Hematopoietic multipotent progenitor cell treated with erythropoietin and hydrocortisone succinate and interleukin-3 and kit ligand, for 4 days (in vitro differentiated cells): Measurements from ENCODE around the gene BMP4.

Experiments used
- DNase-seq: peaks from one replicate; pipeline ENCODE4 v3.0.0-alpha.2; 2015

BMP4 gene

DNA sequence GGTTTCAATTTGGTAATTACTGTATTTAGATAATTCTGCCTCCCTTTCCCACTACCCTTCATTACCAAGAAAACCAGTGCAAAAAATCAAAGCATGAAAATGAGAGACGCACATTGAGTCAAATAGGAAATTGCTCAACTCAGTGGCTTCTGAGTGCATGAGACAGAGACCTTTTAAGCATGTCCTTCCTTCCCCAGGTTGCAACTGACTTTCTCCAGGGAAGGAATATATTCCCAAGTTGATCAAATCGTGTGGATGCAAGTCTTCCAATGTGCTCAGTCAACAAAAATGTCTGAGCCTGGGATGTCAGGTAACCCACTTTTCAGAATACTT is 12.9 kb downstream of the BMP4 start:
- no peak for DNase-seq

DNA sequence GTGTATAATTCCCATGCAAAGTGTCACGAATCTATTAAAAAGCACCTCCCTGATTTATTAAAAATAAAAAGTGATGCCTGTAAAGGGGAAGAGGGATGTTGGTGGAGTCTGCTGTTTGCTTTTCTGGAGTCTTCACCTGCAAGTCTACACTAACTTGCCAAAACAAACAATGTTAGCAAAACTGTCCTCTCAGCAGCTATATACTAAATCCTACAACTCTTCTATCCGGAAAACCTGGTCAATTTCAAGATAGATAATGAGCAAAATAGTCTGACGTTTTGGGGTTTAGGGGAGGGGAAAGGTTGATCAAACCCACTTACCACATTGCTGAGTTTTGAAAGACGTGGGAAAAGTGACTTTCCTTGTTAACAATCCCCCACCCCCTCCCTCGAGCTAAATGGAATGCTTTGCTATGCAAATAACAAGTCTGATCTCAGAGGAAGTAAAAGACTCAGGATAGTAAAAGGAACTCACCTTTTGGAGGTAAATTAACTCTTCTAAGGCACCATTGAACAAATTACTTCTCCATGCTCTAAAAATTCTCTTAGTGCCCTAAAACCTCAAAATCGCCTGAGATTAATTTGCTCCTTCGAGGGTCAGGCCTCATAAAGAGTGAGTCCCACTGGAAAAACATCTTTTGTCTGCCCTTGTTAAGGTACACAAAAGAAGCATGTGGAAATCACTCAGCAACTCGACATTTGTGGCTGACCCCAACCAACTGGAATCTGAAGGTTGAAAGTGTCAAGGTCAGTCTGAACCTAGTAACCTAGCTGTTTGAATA is 13.5 kb downstream of the BMP4 start:
- no peak for DNase-seq

DNA sequence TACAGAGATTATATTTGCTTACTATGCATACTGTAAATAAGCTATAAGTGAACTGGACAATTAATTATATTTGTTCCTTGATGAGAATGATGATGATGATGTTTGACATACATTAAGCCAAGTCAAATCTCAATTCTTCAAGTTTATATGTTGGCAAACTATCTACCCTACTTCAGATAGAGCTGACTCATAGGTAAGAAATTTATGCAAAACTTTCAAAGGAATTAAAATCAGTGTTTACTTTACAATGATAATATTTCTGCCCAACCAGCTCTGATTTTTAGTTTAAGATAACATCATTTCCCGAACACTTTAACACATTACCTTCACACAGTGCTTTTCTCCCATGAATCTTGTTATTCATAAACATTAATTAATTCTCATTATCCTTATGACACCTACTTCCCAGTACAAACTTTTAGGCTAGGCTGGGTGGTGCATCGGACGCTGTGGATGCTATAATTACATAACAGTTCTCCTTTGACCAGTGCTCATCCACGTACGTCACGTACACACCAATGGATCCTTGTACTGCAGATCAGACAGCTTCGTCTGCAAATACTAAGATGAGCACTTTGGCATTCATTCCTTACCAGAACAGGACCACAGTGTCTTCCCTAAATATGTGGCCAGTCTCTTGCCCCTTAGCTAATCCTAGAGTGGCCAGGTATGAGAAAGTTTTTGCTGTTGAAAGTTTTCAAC is 18.3 kb downstream of the BMP4 start:
- DNase-seq, result no peak

GRCh38 chr14:53934778-53935414 is 21.7 kb downstream of the BMP4 start:
- DNase-seq, result no peak

DNA sequence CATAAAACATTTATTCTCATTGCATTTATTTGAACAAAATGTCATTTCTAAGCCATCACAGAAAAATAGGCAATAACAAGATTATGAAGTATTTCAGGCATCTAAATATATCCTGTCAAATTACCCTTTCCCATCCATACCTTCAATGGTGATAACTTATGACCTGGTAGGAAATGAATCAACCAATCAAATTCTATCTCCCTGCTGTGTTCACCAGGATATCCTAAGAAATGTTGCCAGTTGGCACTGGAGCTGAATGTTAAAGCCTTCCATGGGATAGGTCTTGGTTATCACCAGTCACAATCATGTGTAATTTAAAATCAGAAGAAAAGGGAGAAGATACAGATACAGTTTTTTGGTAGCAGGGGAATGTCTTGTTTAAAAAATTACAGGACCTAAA is 23.7 kb downstream of the BMP4 start:
- DNase-seq, result no peak

DNA sequence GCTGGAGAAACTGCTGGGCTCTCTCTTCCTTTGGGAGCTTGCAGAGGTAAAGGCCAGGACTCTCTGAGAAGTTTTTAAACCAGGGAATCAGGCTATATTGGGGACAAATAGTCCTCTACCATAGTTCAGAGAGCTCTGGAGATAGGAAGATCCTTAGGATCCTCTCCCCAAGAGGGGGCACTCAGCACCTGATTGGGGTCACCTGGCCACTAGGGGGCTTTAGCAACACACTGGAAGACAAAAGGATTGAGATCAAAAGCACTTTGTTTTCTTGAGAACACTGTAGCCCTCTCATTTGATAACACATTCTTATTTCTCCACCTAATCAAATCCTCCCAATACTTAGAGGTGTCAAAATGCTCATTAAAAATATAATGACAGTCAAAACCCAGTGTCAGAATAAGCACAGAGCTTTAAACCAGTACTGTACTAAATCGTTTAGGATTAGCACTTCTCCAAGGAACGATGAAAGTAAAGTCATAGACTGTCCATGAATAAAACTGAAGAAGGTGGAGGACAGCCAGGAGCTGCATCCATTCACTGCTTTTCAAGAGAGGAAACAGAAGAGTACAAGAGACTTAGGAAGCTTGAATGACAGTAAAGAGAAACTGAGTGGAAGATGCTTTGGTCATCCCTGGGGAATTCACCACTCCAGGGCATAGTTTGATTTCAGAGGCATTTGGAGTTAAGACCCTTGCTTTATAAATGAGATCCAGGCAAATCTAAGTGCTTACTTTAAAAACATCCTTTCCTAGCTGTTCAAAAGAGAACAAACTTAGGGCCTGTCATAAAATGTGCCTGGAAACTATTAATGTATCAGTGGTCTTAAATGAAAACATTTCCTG is 26.5 kb downstream of the BMP4 start:
- DNase-seq, result peak; percentile 6

DNA sequence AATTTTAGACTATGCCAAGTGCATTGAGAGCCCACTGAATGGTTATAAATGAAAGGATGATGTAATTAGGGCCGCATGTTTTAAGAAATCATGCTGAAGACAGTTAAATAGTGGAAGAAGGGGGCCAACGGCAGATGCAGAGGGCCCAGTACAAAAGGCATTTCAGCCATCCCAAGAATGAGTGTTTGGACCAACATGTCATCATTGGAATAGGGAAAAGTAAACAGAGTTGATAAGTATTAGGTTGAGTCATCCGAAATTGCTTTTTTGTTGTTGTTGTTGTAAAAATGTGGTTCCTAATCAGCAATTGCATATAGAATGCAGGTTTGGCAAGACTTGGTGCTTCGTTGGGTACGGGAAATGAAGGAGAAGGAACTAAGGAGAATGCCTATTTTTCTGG is 29.5 kb downstream of the BMP4 start:
- no peak for DNase-seq

- no peak for DNase-seq
Observed at GRCh38 chr14:53925201-53925766, 31.3 kb downstream of the BMP4 start.

GRCh38 chr14:53924753-53925152 is 31.9 kb downstream of the BMP4 start:
- DNase-seq, result no peak

DNA sequence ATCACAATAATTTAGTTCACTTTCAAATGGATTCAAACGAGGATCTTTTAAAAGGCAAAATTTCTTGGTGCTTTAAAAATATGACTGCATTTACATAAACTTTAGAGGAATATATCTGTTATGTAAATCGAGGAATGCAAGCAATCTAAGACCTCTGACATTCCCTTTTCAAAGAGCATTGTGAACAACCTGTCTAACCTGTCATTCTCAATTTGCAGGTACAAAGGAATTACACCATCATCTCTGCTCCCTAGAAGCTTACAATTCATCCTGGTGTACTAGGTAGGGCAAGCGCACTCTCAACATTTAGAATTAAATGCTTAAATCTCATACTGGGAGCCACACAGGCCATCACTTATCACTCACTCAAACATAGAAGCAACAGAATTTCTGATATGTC is 35.6 kb downstream of the BMP4 start:
- DNase-seq, result no peak

DNA sequence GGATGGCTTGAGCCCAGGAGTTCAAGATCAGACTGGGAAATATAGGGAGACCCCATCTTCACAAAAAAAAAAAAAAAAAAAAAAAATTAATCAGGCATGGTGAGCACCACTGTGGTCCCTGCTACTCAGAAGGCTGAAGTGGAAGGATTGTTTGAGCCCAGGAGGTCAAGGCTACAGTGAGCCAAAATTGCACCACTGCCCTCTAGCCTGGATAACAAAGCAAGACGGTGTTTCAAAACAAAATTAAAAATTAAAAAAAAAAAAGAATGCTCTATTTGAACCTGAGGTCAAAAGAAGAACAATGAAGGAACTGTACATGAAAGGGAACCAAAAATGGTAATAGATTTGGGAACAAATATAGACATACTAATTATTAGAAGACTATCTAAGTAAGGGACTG is 40.4 kb downstream of the BMP4 start:
- DNase-seq, result no peak

GRCh38 chr14:53915364-53916014 is 41.1 kb downstream of the BMP4 start:
- no peak for DNase-seq

DNA sequence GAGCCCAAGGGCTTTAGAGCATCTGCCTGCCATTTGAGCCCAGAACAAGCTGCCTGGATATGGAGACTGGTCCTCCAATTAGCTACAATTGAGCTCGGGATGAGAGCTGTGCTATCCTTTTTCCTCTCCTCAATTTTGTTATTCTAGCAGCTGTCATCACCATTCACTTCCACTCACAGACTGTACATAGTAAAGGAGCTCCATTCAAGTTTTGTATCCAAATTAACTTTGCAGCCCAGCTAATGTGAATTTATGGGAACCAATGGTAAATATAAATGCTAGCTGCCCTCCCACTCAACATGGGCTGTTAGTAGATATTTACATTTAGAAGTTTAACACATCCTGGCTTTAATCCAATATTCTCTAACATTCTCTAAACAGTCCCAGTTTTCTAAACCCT is 44.6 kb downstream of the BMP4 start:
- DNase-seq, result no peak

DNA sequence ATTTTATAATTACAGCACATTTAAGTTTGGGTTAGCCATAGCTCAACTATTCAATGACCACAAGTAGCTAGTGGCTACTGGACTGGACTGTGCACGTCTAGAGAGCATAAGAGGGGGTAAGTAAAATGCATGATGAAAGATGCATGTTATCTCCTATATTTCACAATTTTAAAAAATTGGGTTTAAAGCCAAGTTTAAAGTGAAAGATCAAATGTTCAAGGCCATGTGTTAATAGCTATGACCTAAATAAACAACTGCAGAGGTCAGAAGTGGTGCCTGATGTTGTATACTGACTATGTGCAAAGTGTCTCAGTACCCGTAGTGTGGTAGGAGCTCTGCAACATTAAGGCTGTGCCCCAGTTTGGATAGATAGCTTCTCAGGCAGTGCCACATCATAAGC is 48.2 kb downstream of the BMP4 start:
- DNase-seq, result no peak

- DNase-seq, result no peak
Observed at GRCh38 chr14:53902307-53902706, 54.3 kb downstream of the BMP4 start.

- DNase-seq, result no peak
Observed at GRCh38 chr14:53900499-53900898, 56.1 kb downstream of the BMP4 start.
